Aorta (tissue), 5 donors: ENCODE results near the gene IGLL5. TPM values are rescaled to one million over a fixed set of nuclear protein-coding genes. Genes with fewer than 3 reads are reported as not detected.

Experiments used
- ATAC-seq: fragments of 200-7000 bp; cut with Tn5 transposase; one replicate; pipeline ENCODE4 v1.9.1; 2022; ENCODE audit warnings: moderate library complexity; ENCODE audit not compliant: low FRiP score
- DNase-seq, 2 donors: peaks; one replicate each; pipeline ENCODE4 v3.0.0-alpha.2; 2020
- H3K27ac ChIP-seq, 2 donors: one replicate each; pipeline ENCODE4 v1.5.1; 2013; ENCODE audit warnings: low read length in 2 of 2, mild to moderate bottlenecking in 2 of 2, moderate library complexity in 2 of 2, control low read depth in 1 of 2, inconsistent platforms in 1 of 2, low read depth in 1 of 2
- H3K27me3 ChIP-seq, 2 donors: one replicate each; pipeline ENCODE4 v1.6.1; 2013; ENCODE audit warnings: control low read depth in 1 of 2, low read length in 1 of 2, mild to moderate bottlenecking in 1 of 2, moderate library complexity in 1 of 2; ENCODE audit not compliant: insufficient read depth in 2 of 2, control insufficient read depth in 1 of 2
- H3K36me3 ChIP-seq, 2 donors: one replicate each; pipeline ENCODE4 v1.6.1; 2013; ENCODE audit warnings: control low read depth in 1 of 2, low read length in 1 of 2, mild to moderate bottlenecking in 1 of 2; ENCODE audit not compliant: insufficient read depth in 2 of 2, control insufficient read depth in 1 of 2
- H3K4me1 ChIP-seq, 2 donors: one replicate each; pipeline ENCODE4 v1.6.1; 2013; ENCODE audit warnings: low read length in 2 of 2, control low read depth in 1 of 2, mild to moderate bottlenecking in 1 of 2, moderate library complexity in 1 of 2; ENCODE audit not compliant: insufficient read depth in 2 of 2, control insufficient read depth in 1 of 2
- H3K4me3 ChIP-seq, 2 donors: one replicate each; pipeline ENCODE4 v1.5.1; 2013; ENCODE audit warnings: low read length in 2 of 2, control low read depth in 1 of 2, mild to moderate bottlenecking in 1 of 2
- H3K9me3 ChIP-seq: one replicate; pipeline ENCODE4 v1.6.1; 2013; ENCODE audit warnings: mild to moderate bottlenecking, low read length; ENCODE audit not compliant: control insufficient read depth
- WGBS, 2 donors: extraction: QIAGEN DNeasy Blood & Tissue Kit; methylation state at CpG; one replicate each; pipeline ENCODE4 v1.1.7; 2013; 5-methylcytosine and 5-hydroxymethylcytosine counted together
- intact Hi-C, 2 donors: fragments of 100-400 bp; cut with DNase I; formaldehyde crosslinking; loops; one replicate each; pipeline versions ENCODE4 v1.14.2 to v1.15.0; 2022
- polyA plus RNA-seq, 2 donors: library from polyadenylated mRNA; stranded (reverse); fragments of 200-250 nt; gene quantifications; one replicate each; pipeline ENCODE4 v1.2.3, GENCODE V29; 2013
- total RNA-seq, 2 donors: library from RNA; stranded (reverse); fragmentation: NEBNext Ultra II Directional; extraction: Animal tissue kit (Norgen Biotek cat#: 25700); gene quantifications; one replicate each; pipeline ENCODE4 v1.2.1, GENCODE V29; 2021
- donor health status: healthy with polysubstance abuse.
- donor health status: Bipolar disorder and iron deficiency.
- donor health status: DM: no; HTN: no; CAD: no.
- donor health status: DM: no; HTN: no; CAD: no.
- donor health status: DM: yes; HTN: yes; CAD: no.

Gene IGLL5
- total and polyA plus RNA-seq, 4 donors = 0.51 to 6.1 (median 2.0) TPM

DNA sequence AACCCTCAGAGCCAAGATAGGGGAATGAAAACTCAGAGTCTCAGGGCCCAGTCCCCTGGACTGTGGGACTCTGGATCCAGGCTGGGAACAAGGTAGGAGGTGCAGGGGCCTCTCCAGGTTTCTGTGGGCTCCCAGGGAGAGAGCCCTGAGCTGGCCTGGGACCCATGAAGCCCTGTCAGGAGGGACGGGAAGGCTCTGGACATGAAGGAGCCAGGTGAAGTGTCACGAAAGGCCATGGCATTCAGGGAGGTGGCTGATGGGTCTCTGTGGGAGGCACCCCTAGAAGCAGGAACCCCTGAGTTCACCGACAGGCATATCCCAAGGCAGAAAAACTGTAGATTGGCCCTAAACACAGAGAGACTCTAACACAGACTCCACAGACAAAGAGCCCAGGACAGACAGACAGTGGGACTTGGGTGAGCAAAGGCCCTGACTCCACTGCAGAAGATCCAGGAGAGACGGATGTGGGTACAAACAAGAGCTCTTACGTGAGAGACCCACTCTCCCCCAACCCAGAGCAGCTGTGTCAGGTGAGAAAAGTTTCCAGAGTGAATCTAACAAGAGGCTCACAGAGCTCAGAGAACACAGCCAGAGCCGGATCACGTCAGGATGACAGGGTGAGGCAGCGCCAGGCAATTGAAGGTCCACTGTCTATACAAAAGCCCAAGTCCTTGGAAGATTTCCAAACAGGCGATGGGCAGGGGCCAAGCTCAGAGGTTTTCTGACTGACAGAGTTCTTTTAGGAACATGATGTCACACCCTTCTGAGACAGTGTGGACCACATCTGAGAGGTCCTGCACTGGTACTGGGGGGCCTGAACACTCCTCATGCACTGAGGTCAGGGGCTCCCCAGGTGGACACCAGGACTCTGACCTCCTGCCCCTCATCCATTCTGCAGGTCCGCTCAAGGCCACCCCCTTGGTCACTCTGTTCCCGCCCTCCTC is 27.4 kb downstream of the IGLL5 start:
- intact Hi-C loops = no loop called here
- no peak overlapping the region for H3K4me3 ChIP-seq
- no peaks in the 10 kb centered on the region for H3K9me3 ChIP-seq
- ATAC-seq = no peak
- H3K36me3 ChIP-seq = no peaks in the 10 kb centered on the region
- 77 to 80% methylated on average over 11 of the region's 11 CpGs for WGBS, 2 donors
- H3K4me1 ChIP-seq = no peaks in the 10 kb centered on the region
- H3K27ac ChIP-seq = no peak overlapping the region
- H3K27me3 ChIP-seq = no peaks in the 10 kb centered on the region
- DNase-seq = peak in 1 of 2 donors; percentile 44

- Histone ChIP-seq H3K9me3 (no peaks in the 10 kb centered on the region), H3K36me3 (no peaks in the 10 kb centered on the region), H3K4me3 (no peak overlapping the region), H3K27ac (no peak overlapping the region), H3K27me3 (no peaks in the 10 kb centered on the region), H3K4me1 (no peaks in the 10 kb centered on the region)
- 89% methylated on average over 6 of the region's 6 CpGs for WGBS, 2 donors
- DNase-seq (peak; percentile 25 to 33), ATAC-seq (no peak)
- intact Hi-C loops = no loop called here
These were observed 28.0 kb downstream of the IGLL5 start for GRCh38 chr22:22915670-22916035.

DNA sequence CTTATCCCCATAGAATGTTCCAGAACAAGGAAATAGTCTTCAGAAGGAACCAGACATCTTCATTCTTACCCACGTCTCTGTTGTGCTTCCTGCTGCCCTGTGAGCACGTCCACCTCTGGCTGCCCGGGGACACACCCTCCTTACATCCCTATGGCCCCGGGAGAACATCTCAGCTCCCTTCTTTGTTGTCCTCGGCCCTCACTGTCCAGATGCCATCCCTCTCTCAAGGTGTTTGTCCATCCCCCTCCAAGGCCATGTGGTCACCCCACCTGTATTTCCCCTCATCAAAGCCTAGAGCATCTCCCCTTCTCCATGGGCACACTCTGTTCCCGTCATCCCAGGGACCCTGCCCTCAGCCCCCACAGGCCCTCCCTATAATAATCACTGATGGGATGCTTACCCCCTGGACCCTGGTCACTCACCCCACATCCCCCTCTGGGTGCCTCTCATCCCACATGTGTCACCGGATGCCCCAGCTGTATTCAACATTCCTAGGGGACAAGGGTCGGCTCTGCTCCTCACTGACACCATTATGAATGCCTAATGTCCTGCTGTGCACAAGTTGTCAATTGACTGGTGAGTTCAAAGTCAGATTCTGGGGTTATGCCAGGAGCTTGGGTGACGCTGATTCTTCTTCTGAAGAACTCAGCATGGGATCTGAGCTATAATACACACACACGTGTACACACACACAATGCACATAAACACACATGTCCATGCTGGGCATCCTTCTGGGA is 28.8 kb downstream of the IGLL5 start:
- intact Hi-C loops = no loop called here
- H3K4me1 ChIP-seq = no peaks in the 10 kb centered on the region
- no peaks in the 10 kb centered on the region for H3K9me3 ChIP-seq
- no peaks in the 10 kb centered on the region for H3K36me3 ChIP-seq
- DNase-seq (peak in 1 of 2 donors; percentile 9), ATAC-seq (no peak)
- 80 to 82% methylated on average over 10 of the region's 10 CpGs for WGBS, 2 donors
- no peak overlapping the region for H3K4me3 ChIP-seq
- no peak overlapping the region for H3K27ac ChIP-seq
- no peaks in the 10 kb centered on the region for H3K27me3 ChIP-seq

GRCh38 chr22:22916952-22917290 is 29.3 kb downstream of the IGLL5 start:
- Histone ChIP-seq H3K9me3 (no peaks in the 10 kb centered on the region), H3K4me3 (no peak overlapping the region), H3K4me1 (no peaks in the 10 kb centered on the region), H3K36me3 (no peaks in the 10 kb centered on the region), H3K27me3 (no peaks in the 10 kb centered on the region), H3K27ac (no peak overlapping the region)
- DNase-seq (no peak), ATAC-seq (no peak)
- intact Hi-C loops = no loop called here
- 90 to 94% methylated on average over 3 of the region's 3 CpGs for WGBS, 2 donors

- H3K4me3 ChIP-seq = no peak overlapping the region
- intact Hi-C loops = no loop called here
- 88 to 91% methylated on average over 4 of the region's 4 CpGs for WGBS, 2 donors
- no peak for ATAC-seq
- no peaks in the 10 kb centered on the region for H3K9me3 ChIP-seq
- no peak for DNase-seq
- no peaks in the 10 kb centered on the region for H3K36me3 ChIP-seq
- no peaks in the 10 kb centered on the region for H3K27me3 ChIP-seq
- H3K4me1 ChIP-seq = no peaks in the 10 kb centered on the region
- H3K27ac ChIP-seq = no peak overlapping the region
These were observed 29.8 kb downstream of the IGLL5 start for GRCh38 chr22:22917377-22917776.

DNA sequence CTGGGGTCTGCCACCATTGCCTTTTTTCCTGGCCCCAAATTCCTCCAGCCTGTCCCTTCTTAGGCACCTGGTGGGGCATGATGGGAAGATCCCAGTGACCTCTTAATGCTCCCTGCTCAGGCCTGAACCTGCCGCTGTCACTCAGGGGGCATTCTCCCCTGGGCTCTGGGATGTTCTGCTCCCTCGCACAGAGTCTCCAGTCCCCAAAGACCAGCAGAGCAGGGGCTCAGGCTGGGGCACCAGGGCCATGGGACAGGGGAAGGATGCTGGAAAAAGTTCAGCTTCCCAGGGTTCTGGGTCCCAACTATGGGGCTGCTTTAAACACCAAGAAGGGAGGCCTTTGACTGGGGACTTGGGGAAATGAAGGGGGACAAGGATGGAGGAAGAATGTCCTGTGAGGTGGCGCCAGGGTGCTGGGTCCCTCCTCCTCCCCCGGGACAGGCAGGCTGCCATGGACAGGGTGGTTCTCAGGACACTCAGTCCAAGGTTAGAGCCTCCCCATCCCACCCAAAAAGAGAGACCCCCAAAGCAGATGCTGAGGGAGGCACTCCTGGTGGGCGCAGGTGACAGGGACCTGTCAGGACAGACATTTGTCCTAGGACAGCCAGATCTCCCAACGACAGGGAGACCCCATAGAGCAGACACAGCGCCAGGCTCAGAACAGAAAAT is 30.8 kb downstream of the IGLL5 start:
- H3K27me3 ChIP-seq = no peaks in the 10 kb centered on the region
- WGBS, 2 donors = 78 to 80% methylated on average over 7 of the region's 7 CpGs
- DNase-seq (no peak), ATAC-seq (no peak)
- intact Hi-C loops = no loop called here
- no peaks in the 10 kb centered on the region for H3K36me3 ChIP-seq
- no peaks in the 10 kb centered on the region for H3K4me1 ChIP-seq
- H3K9me3 ChIP-seq = no peaks in the 10 kb centered on the region
- H3K27ac ChIP-seq = no peak overlapping the region
- H3K4me3 ChIP-seq = no peak overlapping the region

DNA sequence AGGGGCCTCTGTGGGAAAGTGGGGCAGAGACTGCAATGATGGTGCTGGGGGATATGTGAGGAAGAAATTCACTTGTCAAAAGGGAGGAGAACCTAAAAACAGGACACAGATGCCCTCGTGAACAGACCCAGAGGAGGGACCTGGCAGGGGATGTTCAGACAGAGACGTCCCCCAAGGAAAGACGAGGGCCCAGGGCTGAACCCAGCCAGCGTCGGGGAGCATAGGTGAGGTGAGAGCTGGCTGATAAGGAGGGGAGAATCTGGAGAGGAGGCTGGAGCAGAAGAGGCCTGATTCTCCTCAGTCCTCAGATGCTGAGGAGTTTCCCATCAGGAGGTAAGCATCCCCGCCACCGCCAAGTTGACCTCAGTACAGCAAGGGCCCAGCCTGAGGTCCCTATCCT is 31.4 kb downstream of the IGLL5 start:
- WGBS, 2 donors = 88 to 90% methylated on average over 7 of the region's 7 CpGs
- Histone ChIP-seq H3K36me3 (no peaks in the 10 kb centered on the region), H3K4me1 (no peaks in the 10 kb centered on the region), H3K27me3 (no peaks in the 10 kb centered on the region), H3K4me3 (no peak overlapping the region), H3K27ac (no peak overlapping the region), H3K9me3 (no peaks in the 10 kb centered on the region)
- intact Hi-C loops = no loop called here
- DNase-seq (no peak), ATAC-seq (no peak)

GRCh38 chr22:22920104-22920654 is 32.6 kb downstream of the IGLL5 start:
- Histone ChIP-seq H3K4me3 (no peak overlapping the region), H3K4me1 (no peaks in the 10 kb centered on the region), H3K36me3 (no peaks in the 10 kb centered on the region), H3K9me3 (no peaks in the 10 kb centered on the region), H3K27me3 (no peaks in the 10 kb centered on the region), H3K27ac (no peak overlapping the region)
- WGBS, 2 donors = 92 to 95% methylated on average over 7 of the region's 7 CpGs
- intact Hi-C loops = no loop called here
- DNase-seq (no peak), ATAC-seq (no peak)
